ENCODE data around the gene LHFPL5. TPM values are rescaled to one million over a fixed set of nuclear protein-coding genes. Genes with fewer than 3 reads are reported as not detected.

The LHFPL5 gene
- total RNA-seq, 1 experiment from 2014 or later, result not detected

- TF ChIP-seq SP1 (CRISPR knock-in tag; conservative IDR thresholded peaks at IDR 0.05), result no peak
- no peak for TF ChIP-seq PRDM15 (CRISPR knock-in tag; IDR thresholded peaks at IDR 0.05)
Measured at GRCh38 chr6:35817515-35817914, 12.4 kb downstream of the LHFPL5 start (continued).

GRCh38 chr6:35823601-35824000 lies 18.4 kb downstream of the LHFPL5 start:
- Mint-ChIP-seq H3K9me3 (no peaks in the 10 kb centered on the region), H3K4me1 (0 out of 2 replicates have a peak, but pooled peaks cover 3% of the 10 kb centered on the region), H3K36me3 (no peaks in the 10 kb centered on the region), H3K4me3 (no peak overlapping the region), H3K27ac (no peak overlapping the region), H3K27me3 (ENCODE audit: low read depth) (no peaks in the 10 kb centered on the region)
- POLR2A ChIA-PET, result no interaction called here
- TF ChIP-seq OVOL2 (CRISPR knock-in tag; IDR thresholded peaks at IDR 0.05; ENCODE audit: borderline replicate concordance), result no peak
- TF ChIP-seq NR2C2 (CRISPR knock-in tag; IDR thresholded peaks at IDR 0.05), result no peak
- no peak for TF ChIP-seq CTCF (IDR thresholded peaks at IDR 0.05)
- no peak for TF ChIP-seq ZNF232 (CRISPR knock-in tag; IDR thresholded peaks at IDR 0.05)
- TF ChIP-seq SMAD3 (CRISPR knock-in tag; IDR thresholded peaks at IDR 0.05; ENCODE audit: borderline replicate concordance), result no peak
- no peak for TF ChIP-seq FOXP1 (CRISPR knock-in tag; IDR thresholded peaks at IDR 0.05; ENCODE audit: borderline replicate concordance)
- no peak for TF ChIP-seq E2F5 (CRISPR knock-in tag; IDR thresholded peaks at IDR 0.05)
- no peak for TF ChIP-seq ZNF396 (CRISPR knock-in tag; IDR thresholded peaks at IDR 0.05; ENCODE audit: borderline replicate concordance)
- no peak for TF ChIP-seq ESRRA (CRISPR knock-in tag; IDR thresholded peaks at IDR 0.05; ENCODE audit: borderline replicate concordance)
- no peak for TF ChIP-seq ZNF219 (CRISPR knock-in tag; IDR thresholded peaks at IDR 0.05; ENCODE audit: borderline replicate concordance)
- TF ChIP-seq MAX (CRISPR knock-in tag; IDR thresholded peaks at IDR 0.05), result no peak
- TF ChIP-seq NFE2L1 (CRISPR knock-in tag; IDR thresholded peaks at IDR 0.05), result no peak
- no peak for TF ChIP-seq JUN (CRISPR knock-in tag; IDR thresholded peaks at IDR 0.05)
- no peak for TF ChIP-seq HMGXB4 (CRISPR knock-in tag; IDR thresholded peaks at IDR 0.05)
- DNase-seq (ENCODE audit: low spot score), result no peak
- no peak for ATAC-seq
- CTCF ChIA-PET, result no interaction called here
